Measurements from ENCODE around the gene PRKAB2.

GRCh38 chr1:147163019-147163418, 9.3 kb downstream of the PRKAB2 start:
- TF ChIP-seq CTCF (IDR thresholded peaks at IDR 0.05; ENCODE audit: low read depth, low read length) (no peak), EZH2phosphoT487 (IDR thresholded peaks at IDR 0.05; ENCODE audit: low read depth) (no peak)

All from OCI-LY3 (cell line).